ENCODE data around the gene S100A5. TPM values are rescaled to one million over a fixed set of nuclear protein-coding genes. Genes with fewer than 3 reads are reported as not detected.

Gene S100A5
- total RNA-seq, 1 experiment from 2014 or later = not detected

DNA sequence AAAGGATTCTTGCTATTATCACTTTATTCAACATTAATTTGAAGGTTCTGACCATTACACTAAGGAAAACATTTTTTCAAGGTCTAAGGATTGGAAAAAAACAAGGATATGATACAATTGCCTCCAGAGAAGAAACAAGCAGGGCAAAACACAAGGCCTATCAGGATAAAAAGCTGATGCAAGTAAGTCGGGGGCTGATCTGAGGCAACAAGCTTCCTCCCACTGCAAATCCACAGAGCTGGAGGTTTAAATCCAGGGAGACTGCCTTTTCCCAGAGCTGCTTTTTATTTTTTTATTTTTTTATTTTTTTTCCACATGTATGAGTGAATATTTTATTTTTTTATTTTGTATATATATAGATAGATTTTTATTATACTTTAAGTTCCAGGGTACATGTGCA, 44.3 kb upstream of the S100A5 start:
- no peak overlapping the region for H2BK120ac ChIP-seq (ENCODE audit: low read depth, low read length, poor library complexity, severe bottlenecking)
- no peaks in the 10 kb centered on the region for H3K27me3 ChIP-seq (ENCODE audit: insufficient read depth, low read length)
- no peak overlapping the region for H3K23ac ChIP-seq (ENCODE audit: insufficient read length, low read depth, low read length)
- H3K79me2 ChIP-seq (ENCODE audit: insufficient read depth, low read length) = no peaks in the 10 kb centered on the region
- no peak overlapping the region for H4K8ac ChIP-seq (replicated peaks; ENCODE audit: insufficient read length, low read depth, low read length)
- no peaks in the 10 kb centered on the region for H3K36me3 Mint-ChIP-seq (ENCODE audit: insufficient read depth in 1 of 3, low read depth in 3 of 3)
- H4K5ac ChIP-seq (ENCODE audit: insufficient read length, low read depth, low read length) = no peak overlapping the region
- no peak overlapping the region for H2AFZ ChIP-seq (ENCODE audit: low read length)
- no peak overlapping the region for H2BK15ac ChIP-seq (ENCODE audit: low read depth, low read length)
- H3K4me3 Mint-ChIP-seq = no peak overlapping the region
- no peak overlapping the region for H2BK5ac ChIP-seq (ENCODE audit: insufficient read length, low read length)
- no peak overlapping the region for H3K4ac ChIP-seq (ENCODE audit: low read depth, low read length)
- no peak for DNase-seq
- H3K79me1 ChIP-seq (ENCODE audit: insufficient read depth, low read depth, low read length, poor library complexity, severe bottlenecking) = no peaks in the 10 kb centered on the region
- no peak overlapping the region for H3K18ac ChIP-seq (ENCODE audit: insufficient read length, low read depth, low read length)
- TF ChIP-seq, protein P1, sequence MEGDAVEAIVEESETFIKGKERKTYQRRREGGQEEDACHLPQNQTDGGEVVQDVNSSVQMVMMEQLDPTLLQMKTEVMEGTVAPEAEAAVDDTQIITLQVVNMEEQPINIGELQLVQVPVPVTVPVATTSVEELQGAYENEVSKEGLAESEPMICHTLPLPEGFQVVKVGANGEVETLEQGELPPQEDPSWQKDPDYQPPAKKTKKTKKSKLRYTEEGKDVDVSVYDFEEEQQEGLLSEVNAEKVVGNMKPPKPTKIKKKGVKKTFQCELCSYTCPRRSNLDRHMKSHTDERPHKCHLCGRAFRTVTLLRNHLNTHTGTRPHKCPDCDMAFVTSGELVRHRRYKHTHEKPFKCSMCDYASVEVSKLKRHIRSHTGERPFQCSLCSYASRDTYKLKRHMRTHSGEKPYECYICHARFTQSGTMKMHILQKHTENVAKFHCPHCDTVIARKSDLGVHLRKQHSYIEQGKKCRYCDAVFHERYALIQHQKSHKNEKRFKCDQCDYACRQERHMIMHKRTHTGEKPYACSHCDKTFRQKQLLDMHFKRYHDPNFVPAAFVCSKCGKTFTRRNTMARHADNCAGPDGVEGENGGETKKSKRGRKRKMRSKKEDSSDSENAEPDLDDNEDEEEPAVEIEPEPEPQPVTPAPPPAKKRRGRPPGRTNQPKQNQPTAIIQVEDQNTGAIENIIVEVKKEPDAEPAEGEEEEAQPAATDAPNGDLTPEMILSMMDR (conservative IDR thresholded peaks at IDR 0.05) = no peak
- no peaks in the 10 kb centered on the region; the same call in 1 of the 2 replicates for H3K27me3 Mint-ChIP-seq (ENCODE audit: low read depth)
- H3K27ac ChIP-seq (ENCODE audit: insufficient read length, low read depth, low read length) = no peak overlapping the region
- no peak overlapping the region for H3K27ac Mint-ChIP-seq
- H4K20me1 ChIP-seq (ENCODE audit: control insufficient read depth, insufficient read depth, insufficient read length) = no peaks in the 10 kb centered on the region
- peaks cover 9 to 16% of the 10 kb centered on the region in 2 experiments; a peak in 3 of 4 replicates for H3K4me1 Mint-ChIP-seq
- H4K91ac ChIP-seq (ENCODE audit: insufficient read length, low read depth, low read length) = no peak overlapping the region
- no peak overlapping the region for H2BK20ac ChIP-seq (ENCODE audit: low read depth, low read length, poor library complexity, severe bottlenecking)
- H3K56ac ChIP-seq (ENCODE audit: insufficient read length, low read depth, low read length) = no peak overlapping the region
- H3K9me3 ChIP-seq (ENCODE audit: control insufficient read depth, low read depth, low read length) = no peaks in the 10 kb centered on the region
- H3T11ph ChIP-seq (ENCODE audit: low read length) = no peak overlapping the region
- H3K23me2 ChIP-seq (ENCODE audit: insufficient read length, low read depth, low read length, poor library complexity, severe bottlenecking) = no peaks in the 10 kb centered on the region
- H3K4me2 ChIP-seq (ENCODE audit: insufficient read depth, insufficient read length, low read length) = no peak overlapping the region
- H2BK12ac ChIP-seq (ENCODE audit: insufficient read length, low read depth, low read length) = no peak overlapping the region
- H3K4me1 ChIP-seq (ENCODE audit: insufficient read depth, low read length) = no peaks in the 10 kb centered on the region; the same call in 1 of the 2 replicates
- H2AK5ac ChIP-seq (ENCODE audit: insufficient read length, low read length) = no peak overlapping the region
- no CpG with 5 or more reads among the region's 1 CpG for WGBS (ENCODE audit: extremely low coverage, insufficient read length, low lambda C conversion rate)
- no peaks in the 10 kb centered on the region for H3K9me3 Mint-ChIP-seq
- no peak overlapping the region for H3K14ac ChIP-seq (ENCODE audit: insufficient read depth, low read length)
- no peak overlapping the region for H3K9ac ChIP-seq (ENCODE audit: extremely low read depth, insufficient read length, low read length)
